HG03469 (cell line): ENCODE results near the gene EIF5AL1.
"Not testable (repeated sequence)": the region's sequence is repeated elsewhere in the genome, so short reads cannot be mapped to it uniquely, and the experiment has no call there.

Experiments
- ATAC-seq: cut with Tn5 transposase; IDR thresholded peaks from one replicate; pipeline ENCODE4 v1.9.1; 2021; ENCODE audit warnings: mild to moderate bottlenecking, moderate library complexity, moderate number of reproducible peaks; ENCODE audit not compliant: unreplicated experiment

The EIF5AL1 gene

GRCh38 chr10:79511891-79512583, at the start of gene EIF5AL1:
TSS of gene EIF5AL1 (plus strand) at chr10:79512533. CDS start at chr10:79512650, 117 bp downstream.
- not testable (repeated sequence) for ATAC-seq

- no peak for ATAC-seq
Measured at GRCh38 chr10:79463578-79464496, 48.5 kb upstream of the EIF5AL1 start.

- no peak for ATAC-seq
Measured at GRCh38 chr10:79465341-79465740, 47.0 kb upstream of the EIF5AL1 start.

GRCh38 chr10:79468015-79468560, 44.2 kb upstream of the EIF5AL1 start:
- ATAC-seq = no peak

- no peak for ATAC-seq
Measured at GRCh38 chr10:79468841-79469585, 43.3 kb upstream of the EIF5AL1 start.

GRCh38 chr10:79470096-79470495, 42.2 kb upstream of the EIF5AL1 start:
- ATAC-seq = no peak

- no peak for ATAC-seq
Measured at GRCh38 chr10:79471776-79472175, 40.6 kb upstream of the EIF5AL1 start.

- ATAC-seq = no peak
Measured at GRCh38 chr10:79472449-79472848, 39.9 kb upstream of the EIF5AL1 start.

- ATAC-seq = no peak
Measured at GRCh38 chr10:79472951-79473350, 39.4 kb upstream of the EIF5AL1 start.

- no peak for ATAC-seq
Measured at GRCh38 chr10:79473496-79474095, 38.7 kb upstream of the EIF5AL1 start.

- no peak for ATAC-seq
Measured at GRCh38 chr10:79475119-79475653, 37.1 kb upstream of the EIF5AL1 start.

GRCh38 chr10:79475877-79476276, 36.5 kb upstream of the EIF5AL1 start:
- no peak for ATAC-seq

GRCh38 chr10:79476645-79477044, 35.7 kb upstream of the EIF5AL1 start:
- ATAC-seq = no peak

- no peak for ATAC-seq
Measured at GRCh38 chr10:79477456-79477855, 34.9 kb upstream of the EIF5AL1 start.

GRCh38 chr10:79479283-79479909, 32.9 kb upstream of the EIF5AL1 start:
- ATAC-seq = no peak

- no peak for ATAC-seq
Measured at GRCh38 chr10:79482304-79482703, 30.0 kb upstream of the EIF5AL1 start.

GRCh38 chr10:79482741-79483140, 29.6 kb upstream of the EIF5AL1 start:
- no peak for ATAC-seq

GRCh38 chr10:79483299-79483698, 29.0 kb upstream of the EIF5AL1 start:
- no peak for ATAC-seq

- ATAC-seq = no peak
Measured at GRCh38 chr10:79483948-79484347, 28.4 kb upstream of the EIF5AL1 start.

- ATAC-seq = no peak
Measured at GRCh38 chr10:79484476-79484875, 27.9 kb upstream of the EIF5AL1 start.
